GM12878 (cell line): ENCODE measurements around the gene MAML2. TPM values are rescaled to one million over a fixed set of nuclear protein-coding genes. Genes with fewer than 3 reads are reported as not detected.

Source experiments
- ATAC-seq: fragments of 200-7000 bp; cut with Tn5 transposase; 3 replicates; pipeline ENCODE4 v1.9.1; 2020; ENCODE audit warnings: mild to moderate bottlenecking, moderate library complexity
- BruUV-seq: library from RNA; stranded (reverse); fragments of 400-500 nt; replicated peaks from 2 replicates; lab custom pipeline; 2021; lab: Mats Ljungman, UMichigan
- CTCF ChIA-PET: fragments of 300-600 bp; sonication (Branson Sonifier 250); formaldehyde crosslinking; extraction: SDS; loops from one replicate; lab custom pipeline; 2021; ENCODE audit warnings: inconsistent platforms; lab: Yijun Ruan, JAX
- POLR2A ChIA-PET: fragments of 350-600 bp; formaldehyde crosslinking; extraction: SDS; loops from one replicate; lab custom pipeline; 2021; ENCODE audit warnings: inconsistent platforms; lab: Charles Lee
- RAD21 ChIA-PET: fragments of 300-600 bp; sonication (Branson Sonifier 250); formaldehyde crosslinking; loops from one replicate; lab custom pipeline; 2023; ENCODE audit warnings: antibody characterized with exemption; ENCODE audit not compliant: unreplicated experiment; lab: Charles Lee
- SMC1A ChIA-PET: fragments of 300-600 bp; sonication (Branson Sonifier 250); formaldehyde crosslinking; loops from one replicate; lab custom pipeline; 2023; ENCODE audit not compliant: unreplicated experiment, uncharacterized antibody; lab: Charles Lee
- DNase-seq: peaks from one replicate; pipeline ENCODE4 v3.0.0-alpha.2; 2011; ENCODE audit warnings: low read depth, low spot score
- FAIRE-seq: peaks from 3 replicates; lab custom pipeline; 2011; peaks lifted over from hg19 to GRCh38; lab: Jason Lieb, UNC
- H2AFZ ChIP-seq: 2 replicates; pipeline ENCODE4 v1.6.0; 2011; ENCODE audit warnings: low read depth, low read length, control low read depth; ENCODE audit not compliant: control insufficient read depth
- H3K27ac ChIP-seq: 2 replicates; pipeline ENCODE4 v1.5.1; 2011; ENCODE audit warnings: control low read depth; ENCODE audit not compliant: control insufficient read depth, insufficient read depth
- H3K27me3 ChIP-seq, 2 experiments: replicated peaks in 1 of 2; 2 replicates each; pipeline versions ENCODE4 v1.6.0 to v1.6.1; 2011; ENCODE audit warnings: low read length in 1 of 2; ENCODE audit not compliant: control insufficient read depth in 2 of 2, insufficient read depth in 2 of 2
- H3K36me3 ChIP-seq, 2 experiments: 2 replicates each; pipeline ENCODE4 v1.5.1; 2011; ENCODE audit warnings: low read length in 1 of 2; ENCODE audit not compliant: control insufficient read depth in 2 of 2, insufficient read depth in 2 of 2
- H3K4me1 ChIP-seq: 2 replicates; pipeline ENCODE4 v1.6.1; 2011; ENCODE audit warnings: mild to moderate bottlenecking, low read length, moderate library complexity, mixed read lengths; ENCODE audit not compliant: control insufficient read depth, insufficient read depth
- H3K4me2 ChIP-seq: 2 replicates; pipeline ENCODE4 v1.6.0; 2011; ENCODE audit warnings: control low read depth; ENCODE audit not compliant: control insufficient read depth, insufficient read depth
- H3K4me3 ChIP-seq: fragments of 200-600 bp; sonication (generic); 2 replicates; pipeline ENCODE4 v1.5.1; 2016
- H3K79me2 ChIP-seq: 2 replicates; pipeline ENCODE4 v1.6.0; 2011; ENCODE audit warnings: low read length; ENCODE audit not compliant: control insufficient read depth, insufficient read depth
- H3K9ac ChIP-seq: 2 replicates; pipeline ENCODE4 v1.8.0; 2011; ENCODE audit warnings: low read length, control low read depth, mixed read lengths; ENCODE audit not compliant: control insufficient read depth, insufficient read depth
- H3K9me3 ChIP-seq: replicated peaks from 3 replicates; pipeline ENCODE4 v1.5.1; 2011; ENCODE audit warnings: mild to moderate bottlenecking, low read length; ENCODE audit not compliant: control insufficient read depth, insufficient read depth
- H4K20me1 ChIP-seq: 2 replicates; pipeline ENCODE4 v1.6.0; 2011; ENCODE audit not compliant: control insufficient read depth, insufficient read depth
- EED ChIP-seq: sonication (generic); IDR thresholded peaks from 2 replicates; pipeline ENCODE4 v1.6.1; 2016; ENCODE audit warnings: antibody characterized with exemption, low read depth
- GABPA ChIP-seq: IDR thresholded peaks from 2 replicates; pipeline ENCODE4 v1.6.1; 2014; ENCODE audit warnings: antibody characterized with exemption, low read depth, mild to moderate bottlenecking, inconsistent platforms
- HCFC1 ChIP-seq: fragments of 150-350 bp; IDR thresholded peaks from 2 replicates; pipeline ENCODE4 v1.6.1; 2014; ENCODE audit warnings: low read length
- MEF2B ChIP-seq: fragments of 450-650 bp; IDR thresholded peaks from 2 replicates; pipeline ENCODE4 v1.6.1; 2018; ENCODE audit warnings: mild to moderate bottlenecking, moderate library complexity; ENCODE audit not compliant: partially characterized antibody, poor library complexity, severe bottlenecking
- NBN ChIP-seq: fragments of 450-650 bp; IDR thresholded peaks from 2 replicates; pipeline ENCODE4 v1.6.1; 2016
- NFYB ChIP-seq: IDR thresholded peaks from 2 replicates; pipeline ENCODE4 v1.6.1; 2011; ENCODE audit warnings: low read depth, mild to moderate bottlenecking, low read length, improper control_type of control experiment, moderate library complexity; ENCODE audit not compliant: insufficient read depth
- SMARCA5 ChIP-seq: fragments of 450-650 bp; IDR thresholded peaks from 2 replicates; pipeline ENCODE4 v1.6.1; 2017; ENCODE audit warnings: mild to moderate bottlenecking
- SREBF1 ChIP-seq: IDR thresholded peaks from 2 replicates; pipeline ENCODE4 v1.6.1; 2012; ENCODE audit warnings: mild to moderate bottlenecking, low read length
- STAT3 ChIP-seq: IDR thresholded peaks from 2 replicates; pipeline ENCODE4 v1.6.1; 2011; ENCODE audit warnings: low read depth, low read length, improper control_type of control experiment
- WGBS: methylation state at CpG from one replicate; pipeline ENCODE4 v1.1.6; 2016; ENCODE audit warnings: low lambda C conversion rate; ENCODE audit not compliant: insufficient replicate concordance, insufficient coverage; ENCODE audit errors: missing lambda C conversion rate; 5-methylcytosine and 5-hydroxymethylcytosine counted together
- in situ Hi-C: fragments of 300-500 bp; cut with MboI; formaldehyde crosslinking; loops from 9 replicates; pipeline ENCODE4 v1.14.3; 2018; ENCODE audit warnings: mixed read lengths
- intact Hi-C: fragments of 100-400 bp; cut with micrococcal nuclease; formaldehyde crosslinking; loops from one replicate; pipeline ENCODE4 v1.14.2; 2022; ENCODE audit not compliant: unreplicated experiment
- polyA plus RNA-seq, 11 experiments: library from polyadenylated mRNA; depleted of rRNA in 4 of 11; unstranded in 6 of 11; stranded (reverse) in 5 of 11; fragments of >200 nt; fragmentation: Nextera tagmentation in 4 of 11; fragmentation: Illumina TruSeq in 1 of 11; extraction: Ambion mirVana in 4 of 11; extraction: Trizol in 1 of 11; gene quantifications; 1 replicate in 1 of 11; 2 replicates in 10 of 11; pipeline versions ENCODE4 v1.2.1 to v1.2.3, GENCODE V29; 2011 to 2016; ENCODE audit warnings: inconsistent platforms in 2 of 11, missing spikeins in 2 of 11, low read depth in 1 of 11
- total RNA-seq, 4 experiments: library from RNA; depleted of rRNA in 3 of 4; stranded (reverse); fragments of >200 nt in 3 of 4; fragmentation: Illumina TruSeq in 1 of 4; extraction: Trizol in 1 of 4; gene quantifications; 2 replicates each; pipeline versions ENCODE4 v1.2.1 to v1.2.3, GENCODE V29; 2013 to 2021
- TF ChIP-seq, protein P1 (sequence below): fragments of 450-650 bp; IDR thresholded peaks from 2 replicates; pipeline ENCODE4 v1.6.1; 2016; ENCODE audit warnings: mild to moderate bottlenecking, moderate library complexity, borderline replicate concordance

The MAML2 gene
- total and polyA plus RNA-seq, 10 of the 15 experiments (the other 5 are each of a cell fraction or from before 2014, with no cell fraction given): 2.5 to 15.1 (median 12.0) TPM

DNA sequence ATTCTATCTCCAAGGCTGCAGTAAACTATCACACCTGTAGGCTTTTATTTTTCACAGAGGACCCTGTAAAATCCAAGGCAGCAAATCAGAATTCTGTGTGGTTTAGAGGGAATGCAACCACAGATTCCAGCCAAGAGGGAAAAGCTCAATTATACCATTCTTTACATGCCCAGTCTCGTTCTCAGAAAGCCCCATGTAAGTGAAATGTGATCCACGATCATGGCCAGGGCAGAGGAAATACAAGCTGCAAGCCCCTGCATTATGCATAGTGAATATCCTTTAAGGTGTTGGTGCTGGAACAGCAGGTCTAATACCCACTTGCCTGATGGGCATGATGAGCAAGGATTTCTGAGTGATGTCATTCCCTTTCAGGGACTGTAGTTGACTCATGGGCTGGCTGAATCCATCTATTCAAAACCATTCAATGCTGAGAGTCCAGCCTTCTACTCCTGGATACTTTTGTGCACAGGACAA, 220.4 kb downstream of the MAML2 start (continued):
- TF ChIP-seq, protein P1, sequence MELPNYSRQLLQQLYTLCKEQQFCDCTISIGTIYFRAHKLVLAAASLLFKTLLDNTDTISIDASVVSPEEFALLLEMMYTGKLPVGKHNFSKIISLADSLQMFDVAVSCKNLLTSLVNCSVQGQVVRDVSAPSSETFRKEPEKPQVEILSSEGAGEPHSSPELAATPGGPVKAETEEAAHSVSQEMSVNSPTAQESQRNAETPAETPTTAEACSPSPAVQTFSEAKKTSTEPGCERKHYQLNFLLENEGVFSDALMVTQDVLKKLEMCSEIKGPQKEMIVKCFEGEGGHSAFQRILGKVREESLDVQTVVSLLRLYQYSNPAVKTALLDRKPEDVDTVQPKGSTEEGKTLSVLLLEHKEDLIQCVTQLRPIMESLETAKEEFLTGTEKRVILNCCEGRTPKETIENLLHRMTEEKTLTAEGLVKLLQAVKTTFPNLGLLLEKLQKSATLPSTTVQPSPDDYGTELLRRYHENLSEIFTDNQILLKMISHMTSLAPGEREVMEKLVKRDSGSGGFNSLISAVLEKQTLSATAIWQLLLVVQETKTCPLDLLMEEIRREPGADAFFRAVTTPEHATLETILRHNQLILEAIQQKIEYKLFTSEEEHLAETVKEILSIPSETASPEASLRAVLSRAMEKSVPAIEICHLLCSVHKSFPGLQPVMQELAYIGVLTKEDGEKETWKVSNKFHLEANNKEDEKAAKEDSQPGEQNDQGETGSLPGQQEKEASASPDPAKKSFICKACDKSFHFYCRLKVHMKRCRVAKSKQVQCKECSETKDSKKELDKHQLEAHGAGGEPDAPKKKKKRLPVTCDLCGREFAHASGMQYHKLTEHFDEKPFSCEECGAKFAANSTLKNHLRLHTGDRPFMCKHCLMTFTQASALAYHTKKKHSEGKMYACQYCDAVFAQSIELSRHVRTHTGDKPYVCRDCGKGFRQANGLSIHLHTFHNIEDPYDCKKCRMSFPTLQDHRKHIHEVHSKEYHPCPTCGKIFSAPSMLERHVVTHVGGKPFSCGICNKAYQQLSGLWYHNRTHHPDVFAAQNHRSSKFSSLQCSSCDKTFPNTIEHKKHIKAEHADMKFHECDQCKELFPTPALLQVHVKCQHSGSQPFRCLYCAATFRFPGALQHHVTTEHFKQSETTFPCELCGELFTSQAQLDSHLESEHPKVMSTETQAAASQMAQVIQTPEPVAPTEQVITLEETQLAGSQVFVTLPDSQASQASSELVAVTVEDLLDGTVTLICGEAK: no peak
- no peak for TF ChIP-seq NBN

DNA sequence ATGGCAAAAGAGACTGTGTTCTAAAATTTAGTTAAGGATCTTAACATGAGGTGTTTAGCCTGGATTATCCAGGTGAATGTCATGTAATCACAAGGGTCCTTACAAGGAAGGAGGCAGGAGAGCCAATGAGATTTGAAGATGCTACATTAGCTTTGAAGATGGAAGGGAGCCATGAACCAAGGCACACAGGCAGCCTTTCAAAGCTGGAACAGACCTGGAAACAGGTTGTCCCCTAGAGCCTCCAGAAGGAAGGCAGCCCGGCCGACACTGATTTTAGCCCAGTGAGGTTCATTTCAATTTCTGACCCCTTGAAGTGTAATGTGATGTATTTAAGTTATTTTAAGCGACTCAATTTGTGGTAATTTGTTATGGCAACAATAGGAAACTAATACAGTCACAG, 223.8 kb downstream of the MAML2 start:
- ChIA-PET POLR2A (interaction anchor here (1.1 kb wide), 1 partner anchor 27 kb away, joined by 3 read pairs; no protein-coding TSS in a partner anchor), RAD21 (interaction anchor here (0.8 kb wide), 1 partner anchor 64 kb away, joined by 3 read pairs; no protein-coding TSS in a partner anchor)
- TF ChIP-seq HCFC1 (no peak), STAT3 (no peak), EED (no peak), NFYB (no peak), MEF2B (no peak), GABPA (no peak), SMARCA5 (no peak), SREBF1 (no peak)
- TF ChIP-seq, protein P1: no peak

More for the DNA sequence above, 223.8 kb downstream of the MAML2 start:
- no TSS peak for BruUV-seq
- no peaks in the 10 kb centered on the region for H3K79me2 ChIP-seq
- no peak overlapping the region for H3K4me3 ChIP-seq
- no peak for DNase-seq
- H3K27me3 ChIP-seq: no peaks in the 10 kb centered on the region
- H2AFZ ChIP-seq: no peak overlapping the region
- no peaks in the 10 kb centered on the region for H4K20me1 ChIP-seq
- ChIA-PET CTCF (interaction anchor here (1.1 to 1.4 kb wide), 2 partner anchors 9 to 224 kb away, joined by 3 to 4 read pairs; partner anchors contain the start of gene MAML2), SMC1A (interaction anchor here (0.8 to 1.3 kb wide), 2 partner anchors 11 to 20 kb away, joined by 3 read pairs; no protein-coding TSS in a partner anchor)
- no peak for ATAC-seq
- no peak for FAIRE-seq
- H3K4me1 ChIP-seq: peaks cover 8% of the 10 kb centered on the region
- 72% methylated on average over 3 of the region's 3 CpGs for WGBS
- H3K9me3 ChIP-seq: no peaks in the 10 kb centered on the region
- 0 out of 4 replicates have a peak, but pooled peaks cover 0 to 7% of the 10 kb centered on the region in 2 experiments for H3K36me3 ChIP-seq
- intact Hi-C loops: no loop called here
- H3K27ac ChIP-seq: no peak overlapping the region
- H3K9ac ChIP-seq: no peak overlapping the region
- H3K4me2 ChIP-seq: no peak overlapping the region
- in situ Hi-C loops: no loop called here
